ENCODE results near the gene LARP4B. TPM values are rescaled to one million over a fixed set of nuclear protein-coding genes. Genes with fewer than 3 reads are reported as not detected.

The LARP4B gene
- total RNA-seq, 1 experiment from 2014 or later, result 181 TPM

DNA sequence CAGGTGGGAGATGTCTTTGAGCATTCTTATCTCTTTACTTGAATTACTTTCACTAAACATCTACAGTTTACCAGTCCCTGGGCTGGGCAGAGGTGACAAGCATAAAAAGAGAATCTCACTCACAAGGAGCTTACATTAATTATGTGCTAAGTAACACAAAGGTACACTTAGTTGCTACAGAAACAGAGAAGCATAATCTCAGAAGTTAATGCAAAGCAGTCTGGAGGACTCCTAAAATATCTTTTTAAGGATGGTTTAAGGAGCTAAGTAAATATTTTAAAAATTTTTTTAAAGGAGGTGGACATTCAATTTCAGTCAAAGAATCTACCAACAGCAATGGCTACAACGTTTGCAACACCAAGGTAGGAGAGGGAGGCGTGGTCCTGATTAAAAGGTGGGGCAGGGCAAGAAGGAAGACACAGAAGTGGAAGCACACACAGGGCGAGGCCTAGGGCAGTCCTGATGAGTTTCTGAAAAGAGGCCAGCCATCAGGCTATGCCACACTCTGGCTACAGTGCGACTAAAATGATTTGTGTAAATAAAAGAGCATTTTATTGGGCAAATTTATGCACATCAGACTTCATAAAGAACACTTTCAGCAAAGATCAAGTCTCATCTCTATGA, 5.3 kb downstream of the LARP4B start:
- no peak for DNase-seq
- Mint-ChIP-seq H3K27ac (ENCODE audit: unreplicated experiment) (no peak overlapping the region), H3K36me3 (ENCODE audit: insufficient read depth, unreplicated experiment) (peaks cover 81% of the 10 kb centered on the region), H3K4me1 (ENCODE audit: low read depth, unreplicated experiment) (peaks cover 41% of the 10 kb centered on the region), H3K27me3 (ENCODE audit: unreplicated experiment) (no peaks in the 10 kb centered on the region), H3K4me3 (ENCODE audit: low read depth, unreplicated experiment) (no peak overlapping the region), H3K9me3 (ENCODE audit: low read depth, unreplicated experiment) (no peaks in the 10 kb centered on the region)
- CTCF ChIA-PET, result interaction anchor here (0.7 kb wide), 1 partner anchor 62 kb away, joined by 6 read pairs; no protein-coding TSS in a partner anchor
- TF ChIP-seq, protein P1, sequence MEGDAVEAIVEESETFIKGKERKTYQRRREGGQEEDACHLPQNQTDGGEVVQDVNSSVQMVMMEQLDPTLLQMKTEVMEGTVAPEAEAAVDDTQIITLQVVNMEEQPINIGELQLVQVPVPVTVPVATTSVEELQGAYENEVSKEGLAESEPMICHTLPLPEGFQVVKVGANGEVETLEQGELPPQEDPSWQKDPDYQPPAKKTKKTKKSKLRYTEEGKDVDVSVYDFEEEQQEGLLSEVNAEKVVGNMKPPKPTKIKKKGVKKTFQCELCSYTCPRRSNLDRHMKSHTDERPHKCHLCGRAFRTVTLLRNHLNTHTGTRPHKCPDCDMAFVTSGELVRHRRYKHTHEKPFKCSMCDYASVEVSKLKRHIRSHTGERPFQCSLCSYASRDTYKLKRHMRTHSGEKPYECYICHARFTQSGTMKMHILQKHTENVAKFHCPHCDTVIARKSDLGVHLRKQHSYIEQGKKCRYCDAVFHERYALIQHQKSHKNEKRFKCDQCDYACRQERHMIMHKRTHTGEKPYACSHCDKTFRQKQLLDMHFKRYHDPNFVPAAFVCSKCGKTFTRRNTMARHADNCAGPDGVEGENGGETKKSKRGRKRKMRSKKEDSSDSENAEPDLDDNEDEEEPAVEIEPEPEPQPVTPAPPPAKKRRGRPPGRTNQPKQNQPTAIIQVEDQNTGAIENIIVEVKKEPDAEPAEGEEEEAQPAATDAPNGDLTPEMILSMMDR (IDR thresholded peaks at IDR 0.05; ENCODE audit: unreplicated experiment), result no peak
- BruUV-seq (replicated peaks), result no TSS peak
- intact Hi-C loops (cut with micrococcal nuclease; ENCODE audit: unreplicated experiment), result loop anchor here (5.0 kb wide), 1 partner anchor 34 kb away; no protein-coding TSS in a partner anchor

DNA sequence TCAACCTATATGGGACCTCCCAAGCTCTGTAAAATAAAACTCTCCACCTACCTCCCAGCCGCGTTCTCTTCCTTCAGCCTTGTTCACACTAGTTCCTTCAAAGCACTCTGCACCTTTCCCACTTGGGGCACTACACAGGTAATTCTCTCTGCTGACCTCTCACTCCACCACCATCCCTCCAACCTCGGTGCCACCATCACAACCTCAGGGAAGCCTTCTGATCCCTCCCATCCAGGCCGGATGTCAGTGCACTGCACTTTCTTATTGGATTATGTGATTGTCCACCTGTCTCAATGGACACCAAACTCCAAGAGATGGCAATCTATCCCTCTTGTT, 7.0 kb downstream of the LARP4B start:
- BruUV-seq (replicated peaks), result no TSS peak
- intact Hi-C loops (cut with micrococcal nuclease; ENCODE audit: unreplicated experiment), result no loop called here
- Mint-ChIP-seq H3K27ac (ENCODE audit: unreplicated experiment) (no peak overlapping the region), H3K27me3 (ENCODE audit: unreplicated experiment) (no peaks in the 10 kb centered on the region), H3K9me3 (ENCODE audit: low read depth, unreplicated experiment) (no peaks in the 10 kb centered on the region), H3K4me3 (ENCODE audit: low read depth, unreplicated experiment) (peak overlapping the region; percentile 9), H3K36me3 (ENCODE audit: insufficient read depth, unreplicated experiment) (peaks cover 65% of the 10 kb centered on the region), H3K4me1 (ENCODE audit: low read depth, unreplicated experiment) (peaks cover 41% of the 10 kb centered on the region)
- no peak for DNase-seq
- CTCF ChIA-PET, result interaction anchor here (0.6 to 1.4 kb wide), 2 partner anchors 62 to 84 kb away, joined by 3 read pairs; no protein-coding TSS in a partner anchor
- TF ChIP-seq, protein P1 (IDR thresholded peaks at IDR 0.05; ENCODE audit: unreplicated experiment), result no peak

DNA sequence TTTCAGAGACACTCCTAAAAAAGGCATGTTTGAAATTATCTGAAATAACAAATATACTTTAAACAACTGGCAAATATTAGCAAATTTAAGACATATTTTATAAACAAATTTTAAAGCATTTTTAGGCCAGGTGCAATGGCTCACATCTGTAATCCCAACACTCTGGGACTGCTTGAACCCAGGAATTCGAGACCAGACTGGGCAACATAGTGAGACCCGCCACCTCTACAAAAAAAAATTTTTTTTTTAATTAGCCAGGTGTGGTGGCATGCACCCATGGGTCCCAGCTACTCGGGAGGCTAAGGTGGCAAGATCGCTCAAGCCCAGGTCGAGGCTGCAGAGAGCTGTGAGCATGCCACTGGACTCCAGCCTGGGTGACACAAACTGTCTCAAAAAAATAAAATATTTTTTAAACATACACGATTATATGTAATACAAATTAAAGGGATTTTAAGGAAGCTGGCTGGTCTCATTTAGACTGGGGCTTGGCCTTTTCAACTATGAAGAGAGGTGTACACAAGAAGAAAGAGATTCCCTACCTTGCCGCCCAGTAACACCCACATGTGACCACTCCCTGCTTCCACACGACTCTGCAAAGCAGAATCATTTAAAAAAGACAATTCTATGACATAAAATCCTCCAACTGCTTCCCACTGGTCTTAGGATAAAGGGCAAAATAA, 7.5 kb downstream of the LARP4B start:
- H3K4me3 Mint-ChIP-seq (ENCODE audit: low read depth, unreplicated experiment), result peak overlapping the region; percentile 9
- CTCF ChIA-PET, result interaction anchor here (0.6 to 1.4 kb wide), 2 partner anchors 63 to 84 kb away, joined by 3 read pairs; no protein-coding TSS in a partner anchor
- no peak for DNase-seq
- no peaks in the 10 kb centered on the region for H3K9me3 Mint-ChIP-seq (ENCODE audit: low read depth, unreplicated experiment)
- peaks cover 38% of the 10 kb centered on the region for H3K4me1 Mint-ChIP-seq (ENCODE audit: low read depth, unreplicated experiment)
- no peaks in the 10 kb centered on the region for H3K27me3 Mint-ChIP-seq (ENCODE audit: unreplicated experiment)
- H3K36me3 Mint-ChIP-seq (ENCODE audit: insufficient read depth, unreplicated experiment), result peaks cover 65% of the 10 kb centered on the region
- H3K27ac Mint-ChIP-seq (ENCODE audit: unreplicated experiment), result no peak overlapping the region
- intact Hi-C loops (cut with micrococcal nuclease; ENCODE audit: unreplicated experiment), result no loop called here
- no TSS peak for BruUV-seq (replicated peaks)
- TF ChIP-seq, protein P1 (IDR thresholded peaks at IDR 0.05; ENCODE audit: unreplicated experiment), result no peak

DNA sequence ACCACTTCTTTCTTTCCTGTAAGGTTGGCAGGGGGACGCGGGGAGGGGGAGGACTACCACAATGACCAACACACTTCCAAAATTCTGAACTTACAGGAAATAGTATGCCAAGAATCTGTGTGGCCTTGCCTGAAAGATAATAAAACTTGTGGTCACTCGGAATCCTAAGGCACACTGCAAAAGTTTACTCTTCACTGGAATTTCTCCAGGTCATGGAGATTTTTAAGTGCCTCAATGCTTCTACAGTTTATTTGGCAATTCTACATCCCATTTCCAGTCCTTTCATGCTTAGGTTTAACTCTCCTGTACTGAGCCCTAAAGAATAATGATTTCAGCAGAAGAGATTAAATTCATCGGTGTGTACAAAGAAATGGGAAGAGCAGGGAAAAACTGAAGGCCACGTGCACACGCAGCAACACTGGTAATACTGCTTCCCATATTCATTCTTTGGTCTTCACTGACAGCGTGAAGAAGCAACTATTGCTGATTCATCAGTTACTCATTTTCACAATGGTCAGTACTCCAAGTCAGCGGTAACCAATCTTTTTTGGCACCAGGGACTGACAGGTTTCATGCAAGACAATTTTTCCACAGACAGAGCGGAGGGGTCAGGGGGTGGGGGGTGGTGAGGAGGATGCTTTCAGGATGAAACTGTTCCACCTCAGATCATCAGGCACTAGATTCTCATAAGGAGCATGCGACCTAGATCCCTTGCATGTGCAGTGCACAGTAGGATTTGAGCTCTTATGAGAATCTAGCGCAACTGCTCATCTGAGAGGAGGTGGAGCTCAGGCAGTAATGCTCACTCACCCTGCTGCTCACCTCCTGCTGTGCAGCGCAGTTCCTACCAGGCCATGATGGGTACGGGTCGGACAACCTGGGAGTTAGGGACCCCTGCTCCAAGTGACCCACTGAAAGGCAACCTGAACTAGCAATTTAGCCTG, 9.8 kb downstream of the LARP4B start:
- TF ChIP-seq, protein P1 (IDR thresholded peaks at IDR 0.05; ENCODE audit: unreplicated experiment), result no peak
- peaks cover 58% of the 10 kb centered on the region for H3K36me3 Mint-ChIP-seq (ENCODE audit: insufficient read depth, unreplicated experiment)
- DNase-seq, result no peak
- no TSS peak for BruUV-seq (replicated peaks)
- no peaks in the 10 kb centered on the region for H3K27me3 Mint-ChIP-seq (ENCODE audit: unreplicated experiment)
- no peak overlapping the region for H3K4me3 Mint-ChIP-seq (ENCODE audit: low read depth, unreplicated experiment)
- H3K9me3 Mint-ChIP-seq (ENCODE audit: low read depth, unreplicated experiment), result no peaks in the 10 kb centered on the region
- CTCF ChIA-PET, result no interaction called here
- H3K4me1 Mint-ChIP-seq (ENCODE audit: low read depth, unreplicated experiment), result peaks cover 26% of the 10 kb centered on the region
- intact Hi-C loops (cut with micrococcal nuclease; ENCODE audit: unreplicated experiment), result no loop called here
- H3K27ac Mint-ChIP-seq (ENCODE audit: unreplicated experiment), result no peak overlapping the region

Measured in Calu3 (cell line).